Heart right ventricle (tissue), 16 donors: ENCODE results near the gene ZNF267. TPM values are rescaled to one million over a fixed set of nuclear protein-coding genes. Genes with fewer than 3 reads are reported as not detected.
A peak's percentile ranks its signal among the peaks of the same experiment; 100 is the strongest.
"Not testable (repeated sequence)": the region's sequence is repeated elsewhere in the genome, so short reads cannot be mapped to it uniquely, and the experiment has no call there.

ENCODE experiments used
- ATAC-seq, 8 donors: fragments of 200-7000 bp; cut with Tn5 transposase; one replicate each; pipeline ENCODE4 v1.9.1; 2020; ENCODE audit warnings: mild to moderate bottlenecking in 8 of 8, moderate library complexity in 8 of 8, moderate number of reproducible peaks in 1 of 8
- DNase-seq, 2 donors: peaks; one replicate each; pipeline ENCODE4 v3.0.0-alpha.2; 2020
- H3K27ac ChIP-seq, 10 donors: fragments of 200-600 bp; sonication (generic) in 2 of 10; one replicate each; pipeline versions ENCODE4 v1.5.0 to v1.8.0; 2020 to 2022; ENCODE audit warnings: mild to moderate bottlenecking in 3 of 10
- H3K27me3 ChIP-seq, 7 donors: fragments of 200-600 bp; one replicate each; pipeline ENCODE4 v1.8.0; 2021 to 2022; ENCODE audit warnings: mild to moderate bottlenecking in 2 of 7
- H3K36me3 ChIP-seq, 9 donors: fragments of 200-600 bp; sonication (generic) in 1 of 9; one replicate each; pipeline versions ENCODE4 v1.5.0 to v1.8.0; 2020 to 2022; ENCODE audit warnings: mild to moderate bottlenecking in 2 of 9
- H3K4me1 ChIP-seq, 9 donors: fragments of 200-600 bp; sonication (generic) in 1 of 9; one replicate each; pipeline versions ENCODE4 v1.5.0 to v1.8.0; 2020 to 2022; ENCODE audit warnings: mild to moderate bottlenecking in 4 of 9
- H3K4me3 ChIP-seq, 10 donors: fragments of 200-600 bp; sonication (generic) in 2 of 10; one replicate each; pipeline versions ENCODE4 v1.5.0 to v1.8.0; 2020 to 2022; ENCODE audit warnings: mild to moderate bottlenecking in 7 of 10, moderate library complexity in 2 of 10
- H3K9me3 ChIP-seq, 11 donors: fragments of 200-600 bp in 10 of 11; sonication (generic) in 2 of 11; one replicate each; pipeline versions ENCODE4 v1.5.0 to v1.8.0; 2013 to 2022; ENCODE audit warnings: mild to moderate bottlenecking in 2 of 11, control low read depth in 1 of 11, moderate library complexity in 1 of 11
- CTCF ChIP-seq, 9 donors: fragments of 200-600 bp; sonication (generic) in 2 of 9; IDR thresholded peaks; one replicate each; pipeline versions ENCODE4 v1.5.0 to v1.8.0; 2021 to 2022; ENCODE audit warnings: antibody characterized with exemption in 9 of 9, mild to moderate bottlenecking in 5 of 9, moderate library complexity in 1 of 9
- WGBS, 2 donors: extraction: QIAGEN DNeasy Blood & Tissue Kit; methylation state at CpG; one replicate each; pipeline ENCODE4 v1.1.7; 2013; ENCODE audit warnings: inconsistent platforms in 1 of 2; 5-methylcytosine and 5-hydroxymethylcytosine counted together
- intact Hi-C, 10 donors: fragments of 100-400 bp; cut with DNase I; formaldehyde crosslinking; loops; one replicate each; pipeline versions ENCODE4 v1.11.1 to v1.14.2; 2022
- polyA plus RNA-seq, 2 donors: library from polyadenylated mRNA; stranded (reverse); fragments of 200-250 nt; gene quantifications; one replicate each; pipeline ENCODE4 v1.2.3, GENCODE V29; 2013
- total RNA-seq, 10 donors: library from RNA; stranded (reverse); fragmentation: NEBNext Ultra II Directional in 3 of 10; extraction: Animal tissue kit (Norgen Biotek cat#: 25700) in 3 of 10; gene quantifications; one replicate each; pipeline versions ENCODE4 v1.2.1 to v1.2.4, GENCODE V29; 2021 to 2023
- donor health status: Arrhythmogenic right ventricular cardiomyopathy.
- donor health status: ischemic (EF 13 %, LVEDD 7.1; RV severe dilation, severe dysfunction).
- donor health status: healthy with polysubstance abuse.
- donor health status: DM: no; HTN: yes; CAD: no.
- donor health status: DM: no; HTN: no; CAD: no.
- donor health status: ischemic (EF 25% LVEDD 6.9; RV normal size, moderate dysfunction).
- donor health status: ischemic (EF 25% LVEDD 5.7; RV mildly dilated, moderate dysfunction).
- donor health status: healthy.
- donor health status: DM: yes; HTN: yes; CAD: no.
- donor health status: Ischemic cardiomyopathy.
- donor health status: ischemic (EF 35%, LVEDD 5.7; RV mildly dilated, moderate dysfunction).
- donor health status: nonischemic (EF 11% LVEDD 7.7; RV severe dilation, severe dysfunction).
- donor health status: DM: yes; HTN: yes; CAD: no.
- donor health status: PGD.
- donor health status: ischemic (EF 29% LVEDD 5.4; RV normal size, mild dysfunction).
- donor health status: nonischemic (EF 23%, LVEDD 6.1; RV moderate dilation, normal function).

ZNF267 gene
- total and polyA plus RNA-seq, 12 donors: 1.5 to 13.5 (median 5.4) TPM

DNA sequence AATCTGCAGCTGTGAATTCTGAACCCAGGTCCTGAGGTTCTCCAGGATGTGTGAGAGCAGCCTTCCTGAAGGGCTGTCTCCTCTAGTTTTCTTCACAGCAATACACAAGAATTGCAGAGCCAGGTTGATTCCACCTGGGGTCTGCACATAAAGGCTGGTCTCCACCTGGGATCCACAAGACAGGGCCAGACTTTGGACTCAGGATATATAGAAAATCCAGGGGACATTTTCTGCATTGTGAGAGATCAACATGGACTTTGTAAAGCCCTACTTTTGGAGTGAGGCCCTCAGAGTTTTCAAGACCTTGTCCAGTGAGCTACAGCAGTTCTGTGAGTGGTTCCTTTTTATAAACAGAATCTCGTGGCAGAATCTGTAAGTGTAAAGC, 6.3 kb downstream of the ZNF267 start:
- Histone ChIP-seq H3K4me3 (no peak overlapping the region), H3K9me3 (no peaks in the 10 kb centered on the region), H3K36me3 (peaks cover 0 to 70% (median 0%) of the 10 kb centered on the region in 9 donors), H3K27me3 (no peaks in the 10 kb centered on the region), H3K4me1 (peaks cover 0 to 74% (median 38%) of the 10 kb centered on the region in 9 donors), H3K27ac (peak overlapping the region in 3 of 10 donors; percentile 6 to 99 (median 45))
- TF ChIP-seq CTCF (IDR thresholded peaks at IDR 0.05): no peak
- DNase-seq: no peak
- WGBS, 2 donors: 15 to 34% methylated on average over 1 of the region's 1 CpG
- intact Hi-C loops: loop anchor here in 5 of 10 donors (10.0 kb wide), 5 partner anchors 165 to 925 kb away; partner anchors contain the start of genes HSD3B7 (in 2 of the 5) and SETD1A (in 1 of the 5)
- ATAC-seq: no peak

DNA sequence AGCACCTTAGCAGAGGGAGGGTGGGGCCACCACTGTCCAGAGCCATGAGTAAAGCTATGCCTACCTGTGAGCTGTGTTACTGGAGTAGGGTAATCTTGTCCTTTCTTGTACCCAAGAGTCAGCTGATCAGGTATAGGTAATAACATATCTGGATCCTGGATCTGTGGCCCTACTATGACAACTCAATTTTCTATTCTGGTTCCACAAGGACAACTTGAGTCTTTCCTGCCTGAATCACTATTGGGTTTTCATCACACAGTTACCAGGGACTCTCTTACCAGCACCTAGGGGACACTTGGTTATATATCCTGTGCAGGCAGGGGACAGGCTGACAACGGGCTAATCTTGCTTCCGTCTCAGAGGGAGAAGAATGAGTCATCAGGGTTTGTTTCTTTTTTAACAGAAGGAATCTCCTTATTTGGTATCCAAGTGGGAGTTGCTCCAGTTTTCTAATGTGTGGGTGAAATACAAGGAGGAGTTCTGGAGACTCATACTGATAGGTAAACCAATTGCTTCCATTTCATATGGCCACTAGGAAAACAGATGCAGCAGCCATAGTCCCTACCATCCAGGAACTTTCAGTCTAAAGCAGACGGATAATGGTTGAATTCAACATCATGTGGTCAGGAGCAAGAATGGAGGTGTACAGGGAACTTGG, 6.8 kb downstream of the ZNF267 start:
- H3K36me3 ChIP-seq: peaks cover 0 to 72% (median under 1%) of the 10 kb centered on the region in 9 donors

GRCh38 chr16:31886227-31886626, 12.6 kb downstream of the ZNF267 start:
- H3K4me3 ChIP-seq: no peak overlapping the region
- H3K27me3 ChIP-seq: no peaks in the 10 kb centered on the region
- DNase-seq: no peak
- H3K4me1 ChIP-seq: peaks cover 0 to 28% (median 2%) of the 10 kb centered on the region in 9 donors
- H3K27ac ChIP-seq: no peak overlapping the region
- intact Hi-C loops: no loop called here
- no peak for ATAC-seq
- WGBS, 2 donors: 97% methylated on average over 4 of the region's 4 CpGs
- TF ChIP-seq CTCF (IDR thresholded peaks at IDR 0.05): no peak
- peaks cover 0 to 98% (median 23%) of the 10 kb centered on the region in 9 donors for H3K36me3 ChIP-seq
- H3K9me3 ChIP-seq: peaks cover 0 to 20% (median 0%) of the 10 kb centered on the region in 11 donors

More for the DNA sequence above, 6.8 kb downstream of the ZNF267 start:
- Histone ChIP-seq H3K9me3 (no peaks in the 10 kb centered on the region), H3K27ac (peak overlapping the region in 4 of 10 donors; percentile 6 to 99 (median 28)), H3K4me3 (no peak overlapping the region), H3K4me1 (peaks cover 0 to 69% (median 33%) of the 10 kb centered on the region in 9 donors), H3K27me3 (no peaks in the 10 kb centered on the region)
- no peak for TF ChIP-seq CTCF (IDR thresholded peaks at IDR 0.05)
- ATAC-seq: peak; percentile 71 to 93 (median 81)
- intact Hi-C loops: no loop called here
- DNase-seq: peak in 1 of 2 donors; percentile 21
- 26 to 33% methylated on average over 3 of the region's 3 CpGs for WGBS, 2 donors

GRCh38 chr16:31888735-31889134, 15.1 kb downstream of the ZNF267 start:
- H3K36me3 ChIP-seq: peaks cover 0 to 99% (median 41%) of the 10 kb centered on the region in 9 donors
- H3K27me3 ChIP-seq: no peaks in the 10 kb centered on the region
- H3K4me1 ChIP-seq: peaks cover 0 to 17% (median 0%) of the 10 kb centered on the region in 9 donors
- intact Hi-C loops: no loop called here
- H3K27ac ChIP-seq: no peak overlapping the region
- peaks cover 0 to 31% (median 0%) of the 10 kb centered on the region in 11 donors for H3K9me3 ChIP-seq
- no peak overlapping the region for H3K4me3 ChIP-seq
- DNase-seq (no peak), ATAC-seq (no peak)
- no peak for TF ChIP-seq CTCF (IDR thresholded peaks at IDR 0.05)

DNA sequence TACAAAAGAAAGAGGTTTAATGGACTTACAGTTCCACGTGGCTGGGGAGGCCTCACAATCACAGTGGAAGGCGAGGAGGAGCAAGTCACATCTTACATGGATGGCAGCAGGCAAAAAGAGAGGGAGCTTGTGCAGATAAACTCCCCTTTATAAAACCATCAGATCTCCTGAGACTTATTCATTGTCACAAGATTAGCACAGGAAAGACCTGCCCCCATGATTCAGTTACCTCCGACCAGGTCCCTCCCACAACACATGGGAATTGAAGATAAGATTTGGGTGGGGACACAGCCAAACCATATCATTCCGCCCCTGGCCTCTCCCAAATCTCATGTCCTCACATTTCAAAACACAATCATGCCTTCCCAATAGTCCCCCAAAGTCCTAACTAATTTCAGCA, 18.5 kb downstream of the ZNF267 start:
- DNase-seq, H3K27me3 ChIP-seq, intact Hi-C loops, ATAC-seq, H3K27ac ChIP-seq, H3K4me3 ChIP-seq: not testable (repeated sequence)
- 92 to 95% methylated on average over 4 of the region's 4 CpGs for WGBS, 2 donors
- Histone ChIP-seq H3K36me3 (peaks cover 0 to 99% (median 51%) of the 10 kb centered on the region in 9 donors), H3K4me1 (peaks cover 0 to 25% (median 0%) of the 10 kb centered on the region in 9 donors), H3K9me3 (peaks cover 0 to 52% (median 6%) of the 10 kb centered on the region in 11 donors)
